HG03571 (cell line): ENCODE results near the gene CDH23.

Experiments
- ATAC-seq: cut with Tn5 transposase; IDR thresholded peaks from one replicate; pipeline ENCODE4 v1.9.1; 2021; ENCODE audit not compliant: unreplicated experiment

Gene CDH23

GRCh38 chr10:71778071-71778825 lies 381.5 kb downstream of the CDH23 start:
- no peak for ATAC-seq

- no peak for ATAC-seq
Measured at GRCh38 chr10:71779641-71780040, 382.9 kb downstream of the CDH23 start.

GRCh38 chr10:71780156-71780555 lies 383.4 kb downstream of the CDH23 start:
- no peak for ATAC-seq

- ATAC-seq, result no peak
Measured at GRCh38 chr10:71780719-71781118, 384.0 kb downstream of the CDH23 start.

- ATAC-seq, result no peak
Measured at GRCh38 chr10:71782221-71782916, 385.6 kb downstream of the CDH23 start.

- no peak for ATAC-seq
Measured at GRCh38 chr10:71782917-71783490, 386.3 kb downstream of the CDH23 start.

GRCh38 chr10:71783917-71784678 lies 387.4 kb downstream of the CDH23 start:
- no peak for ATAC-seq

- ATAC-seq, result no peak
Measured at GRCh38 chr10:71784679-71785272, 388.1 kb downstream of the CDH23 start.

GRCh38 chr10:71788954-71789353 lies 392.2 kb downstream of the CDH23 start:
- no peak for ATAC-seq

GRCh38 chr10:71789871-71790270 lies 393.2 kb downstream of the CDH23 start:
- ATAC-seq, result no peak

- no peak for ATAC-seq
Measured at GRCh38 chr10:71790749-71791440, 394.2 kb downstream of the CDH23 start.

GRCh38 chr10:71795248-71795647 lies 398.5 kb downstream of the CDH23 start:
- no peak for ATAC-seq

GRCh38 chr10:71796749-71797405 lies 400.2 kb downstream of the CDH23 start:
- ATAC-seq, result no peak

- no peak for ATAC-seq
Measured at GRCh38 chr10:71797533-71798307, 401.0 kb downstream of the CDH23 start.

GRCh38 chr10:71798308-71798624 lies 401.5 kb downstream of the CDH23 start:
- no peak for ATAC-seq

GRCh38 chr10:71799112-71799511 lies 402.4 kb downstream of the CDH23 start:
- ATAC-seq, result no peak

- ATAC-seq, result no peak
Measured at GRCh38 chr10:71799608-71800453, 403.1 kb downstream of the CDH23 start.

- peak; percentile 73 for ATAC-seq
Measured at GRCh38 chr10:71801361-71801760, 404.6 kb downstream of the CDH23 start.
